Fibroblast of upper back skin (primary cell): Measurements from ENCODE around the gene RABGAP1L.
A peak's percentile ranks its signal among the peaks of the same experiment; 100 is the strongest.
"Not testable (repeated sequence)": the region's sequence is repeated elsewhere in the genome, so short reads cannot be mapped to it uniquely, and the experiment has no call there.

Source experiments
- DNase-seq: peaks from one replicate; pipeline ENCODE4 v3.0.0-alpha.2; 2013

RABGAP1L gene

DNA sequence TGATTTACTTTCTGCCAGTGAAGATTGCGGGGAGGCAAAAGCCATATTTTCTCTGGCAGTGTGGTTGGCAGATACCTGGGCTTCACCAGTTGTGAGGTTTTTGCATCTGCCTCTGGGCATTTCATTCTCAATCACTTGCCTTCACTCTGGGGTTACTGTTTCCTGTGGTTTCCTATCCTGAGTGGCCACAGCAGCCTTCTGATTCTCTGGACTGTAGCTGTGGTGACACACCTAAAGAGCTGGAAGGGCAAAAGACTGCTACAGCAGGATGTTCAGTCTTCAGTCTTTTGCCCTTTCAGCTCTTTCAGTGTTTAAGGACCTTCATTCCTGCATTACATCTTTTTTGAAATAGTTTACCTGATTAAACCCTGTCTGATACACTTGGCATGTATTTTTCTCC is 237.9 kb downstream of the RABGAP1L start:
- peak; percentile 1 for DNase-seq

DNA sequence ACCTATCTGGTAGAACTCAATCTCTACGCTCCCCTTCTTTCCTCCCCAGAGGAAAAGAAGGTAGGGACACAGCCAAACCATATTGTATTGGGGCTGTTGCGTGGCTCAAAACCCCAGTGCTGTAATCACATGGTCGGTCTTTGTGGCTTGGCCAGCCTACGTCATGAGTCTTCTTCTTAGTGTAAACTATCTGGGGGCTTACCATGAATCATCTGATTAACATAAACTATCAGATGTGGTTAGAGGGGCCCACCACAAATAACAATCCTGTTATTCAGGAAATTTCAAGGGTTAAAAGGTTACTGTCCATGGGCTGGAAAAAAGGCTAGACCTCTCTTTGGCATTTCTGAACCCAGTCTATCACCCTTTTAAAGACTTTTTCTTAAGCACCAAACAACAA is 238.9 kb downstream of the RABGAP1L start:
- peak; percentile 57 for DNase-seq

DNA sequence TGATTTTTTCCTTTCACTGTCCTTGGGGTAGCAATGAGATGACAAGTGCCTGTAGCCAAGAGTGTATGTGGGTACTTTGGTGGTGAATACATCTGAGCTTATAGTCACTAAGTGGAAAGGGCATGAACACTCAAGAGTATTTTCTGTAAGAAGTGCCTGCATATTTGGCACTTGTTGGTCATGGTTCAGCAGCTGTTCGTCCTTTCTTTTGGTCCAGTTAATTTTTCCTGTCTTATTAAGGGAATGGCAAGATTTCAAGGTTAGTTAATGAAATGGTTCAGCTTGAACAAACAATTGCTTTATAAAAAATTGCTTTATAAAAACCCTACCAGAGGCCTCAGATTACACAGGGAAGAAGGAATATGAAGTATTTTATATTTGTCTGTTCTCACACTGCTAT is 239.9 kb downstream of the RABGAP1L start:
- DNase-seq = no peak

DNA sequence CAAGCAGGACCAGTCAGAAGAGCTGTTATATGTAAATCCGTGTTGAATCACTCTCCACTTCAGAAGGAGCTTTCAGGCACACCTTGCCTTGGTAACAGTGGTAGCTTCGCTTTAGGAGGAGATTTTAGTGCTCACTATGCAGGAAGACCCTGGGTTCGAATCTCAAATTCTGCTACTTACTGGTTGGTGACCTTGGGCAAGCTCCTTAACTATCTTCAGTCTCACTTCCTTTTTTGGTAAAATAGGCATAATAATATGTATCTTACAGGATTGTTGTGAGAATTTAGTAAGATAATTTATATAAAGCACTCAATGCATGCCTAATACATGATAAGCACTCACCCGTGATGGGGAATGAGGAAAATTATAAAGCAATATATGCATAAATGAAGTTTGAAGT is 241.8 kb downstream of the RABGAP1L start:
- DNase-seq = no peak

DNA sequence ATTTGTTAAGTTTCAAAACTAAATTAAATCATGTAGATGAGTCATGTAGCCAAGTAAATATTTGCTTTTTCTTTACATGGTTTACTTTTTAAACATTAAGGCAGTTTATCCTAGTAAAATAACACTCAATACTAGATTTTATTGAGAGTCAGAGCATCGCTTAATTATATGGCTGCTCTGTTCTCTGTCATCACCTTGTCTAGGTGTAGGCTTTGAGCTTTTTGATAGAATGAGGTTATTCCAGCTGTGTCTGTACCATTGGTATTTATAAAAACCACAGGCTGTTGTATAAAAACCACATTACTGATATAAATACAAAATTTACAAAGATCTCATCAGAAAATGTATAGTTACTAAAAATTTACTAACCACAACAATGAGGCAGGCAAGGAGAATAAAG is 245.9 kb downstream of the RABGAP1L start:
- peak; percentile 12 for DNase-seq

DNA sequence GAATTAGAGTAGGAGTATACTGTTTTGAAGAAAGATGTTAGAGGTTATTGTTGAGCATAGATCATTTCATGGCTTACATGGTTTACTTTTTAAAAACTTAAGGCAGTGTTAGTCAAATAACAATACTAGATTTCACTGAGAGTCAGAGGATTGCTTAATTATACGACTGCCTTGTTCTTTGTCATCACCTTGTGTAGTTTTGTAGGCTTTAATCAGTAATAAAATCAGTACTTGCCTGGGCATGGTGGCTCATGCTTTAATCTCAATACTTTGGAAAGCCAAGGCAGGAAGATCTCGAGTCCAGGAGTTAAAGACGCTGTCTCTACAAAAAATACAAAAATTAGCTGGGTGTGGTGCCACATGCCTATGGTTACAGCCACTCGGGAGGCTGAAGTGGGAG is 247.1 kb downstream of the RABGAP1L start:
- no peak for DNase-seq

DNA sequence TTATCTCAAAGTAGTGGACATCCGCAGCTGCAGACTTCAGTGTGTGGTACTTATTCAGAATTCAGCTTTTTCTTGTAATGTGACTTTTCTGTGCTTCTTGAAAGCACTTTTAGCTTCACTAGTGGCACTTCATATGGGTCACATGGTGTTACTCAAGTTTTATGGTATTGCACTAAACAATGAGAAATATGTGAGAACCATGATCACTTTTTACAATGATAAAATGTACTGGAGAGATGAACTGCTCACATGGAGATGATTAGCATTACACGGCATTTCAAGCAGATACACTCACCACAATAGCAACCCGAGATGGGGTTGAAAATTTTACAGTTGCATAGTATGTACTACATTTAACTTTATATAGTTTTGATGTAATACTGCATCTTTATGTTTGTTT is 248.3 kb downstream of the RABGAP1L start:
- peak; percentile 43 for DNase-seq

DNA sequence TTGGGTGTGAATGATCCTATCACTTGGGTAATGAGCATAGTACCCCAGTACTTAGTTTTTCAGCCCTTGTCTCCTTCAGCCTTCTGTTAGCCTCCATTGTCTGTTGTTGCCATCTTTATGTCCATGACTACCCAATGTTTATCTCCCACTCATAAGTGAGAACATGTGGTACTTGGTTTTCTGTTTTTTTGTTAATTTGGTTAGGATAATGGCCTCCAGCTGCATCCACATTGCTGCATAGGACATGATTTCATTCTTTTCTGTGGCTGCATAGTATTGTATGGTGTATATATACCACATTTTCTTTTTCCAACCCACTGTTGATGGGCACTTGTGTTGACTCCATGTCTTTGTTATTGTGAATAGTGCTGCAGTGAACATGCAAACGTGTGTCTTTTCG is 248.8 kb downstream of the RABGAP1L start:
- DNase-seq = peak; percentile 31

DNA sequence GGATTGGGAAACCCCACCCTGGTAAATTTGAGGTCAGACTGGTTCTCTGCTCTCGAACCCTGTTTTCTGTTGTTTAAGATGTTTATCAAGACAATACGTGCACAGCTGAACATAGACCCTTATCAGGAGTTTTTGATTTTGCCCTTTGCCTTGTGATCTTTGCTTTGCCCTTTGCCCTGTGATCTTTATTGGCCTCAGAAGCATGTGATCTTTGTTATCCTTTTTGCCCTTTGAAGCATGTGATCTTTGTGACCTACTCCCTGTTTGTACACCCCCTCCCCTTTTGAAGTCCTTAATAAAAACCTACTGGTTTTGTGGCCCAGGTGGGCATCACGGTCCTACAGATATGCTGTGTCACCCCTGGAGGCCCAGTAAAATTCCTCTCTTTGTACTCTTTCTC is 250.5 kb downstream of the RABGAP1L start:
- DNase-seq = not testable (repeated sequence)

DNA sequence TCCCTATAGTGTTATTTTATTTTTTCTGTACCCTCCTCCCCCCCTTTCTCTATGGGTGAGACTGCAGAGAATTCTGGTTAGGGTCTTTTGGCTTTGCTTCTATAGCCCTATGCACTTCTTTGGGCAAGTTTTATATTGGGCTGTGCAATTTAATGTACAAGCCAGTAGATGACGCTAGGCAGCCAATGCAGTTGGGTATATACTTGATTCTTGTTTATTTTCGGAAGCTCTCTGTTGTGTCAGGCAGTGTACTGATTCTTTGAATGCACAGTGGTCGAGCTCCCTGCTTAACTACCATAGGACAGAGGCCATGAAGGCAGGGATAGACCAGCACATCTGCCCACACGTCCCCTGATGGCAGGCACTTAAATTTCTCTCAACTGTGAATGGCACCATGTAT is 254.3 kb downstream of the RABGAP1L start:
- DNase-seq = no peak

DNA sequence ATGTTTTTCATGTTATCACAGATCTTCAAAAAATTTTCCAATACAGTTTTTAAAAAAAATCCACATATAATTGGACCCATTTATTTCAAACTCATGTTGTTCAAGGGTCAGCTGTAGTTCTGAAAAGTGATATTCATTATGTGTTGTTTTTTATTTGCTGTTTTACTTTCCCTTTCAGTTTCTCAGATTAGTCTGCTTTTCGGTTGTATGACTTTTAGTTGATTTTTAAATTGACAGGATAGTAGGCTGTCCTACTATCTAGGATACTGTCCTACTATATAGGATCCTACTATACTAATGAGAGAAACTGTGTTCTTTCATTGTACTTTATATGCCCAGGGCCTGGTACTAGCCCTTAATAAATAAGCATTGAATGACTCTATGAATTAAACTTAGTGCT is 254.9 kb downstream of the RABGAP1L start:
- no peak for DNase-seq

DNA sequence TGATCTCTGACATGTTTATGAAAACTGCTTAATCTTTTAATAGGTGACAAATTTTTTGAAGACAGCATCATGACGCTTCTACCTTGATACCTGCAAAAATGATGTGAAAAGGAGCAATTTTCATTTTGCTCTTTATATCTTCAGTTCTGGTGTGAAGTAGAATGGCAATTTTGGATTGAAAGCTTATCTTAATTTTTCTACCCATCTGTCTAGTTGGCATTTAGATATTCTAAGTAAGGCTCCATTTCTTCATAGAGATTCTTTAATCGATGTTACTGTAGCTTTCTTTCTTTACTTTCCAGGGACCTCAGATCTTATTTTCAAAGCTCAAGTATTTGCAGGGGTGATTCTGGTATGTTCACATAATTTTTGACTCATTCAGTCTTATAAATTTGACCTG is 256.2 kb downstream of the RABGAP1L start:
- no peak for DNase-seq

DNA sequence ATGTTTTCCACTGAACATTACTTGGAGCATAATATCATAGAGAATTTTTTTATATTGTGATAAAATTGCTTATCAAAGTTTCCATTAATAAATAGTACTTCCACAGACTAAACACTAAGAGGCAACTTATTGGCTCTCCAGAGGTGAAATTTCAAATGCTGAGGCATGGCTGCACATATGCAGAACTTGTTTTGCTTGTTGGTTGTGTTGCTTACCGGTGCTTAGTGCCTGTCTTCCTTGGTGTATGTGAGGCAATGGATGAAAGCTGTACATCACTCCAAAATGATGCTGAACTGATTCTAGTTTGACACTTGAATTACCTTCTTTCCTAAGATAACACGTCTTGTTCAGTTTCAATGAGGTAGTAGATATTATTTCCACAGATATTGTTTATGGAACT is 258.6 kb downstream of the RABGAP1L start:
- no peak for DNase-seq

DNA sequence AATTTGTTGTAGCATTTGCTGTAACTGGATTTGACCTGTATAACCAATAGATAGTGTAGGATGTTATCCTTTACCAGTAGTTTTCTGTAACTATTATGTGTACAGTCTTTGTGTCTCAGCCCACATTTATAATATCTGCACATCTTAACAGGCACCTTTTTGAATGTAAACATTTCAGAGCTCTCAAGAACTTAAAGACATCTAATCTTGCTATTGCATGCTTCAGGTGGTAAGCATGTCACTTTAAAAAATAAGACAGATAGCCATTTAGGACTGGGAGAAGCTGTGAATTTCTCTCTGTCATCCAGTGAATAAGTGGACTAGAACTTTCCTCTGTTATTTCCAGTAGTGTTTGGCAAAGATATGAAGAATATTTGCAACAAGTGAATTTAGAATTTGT is 265.8 kb downstream of the RABGAP1L start:
- no peak for DNase-seq

DNA sequence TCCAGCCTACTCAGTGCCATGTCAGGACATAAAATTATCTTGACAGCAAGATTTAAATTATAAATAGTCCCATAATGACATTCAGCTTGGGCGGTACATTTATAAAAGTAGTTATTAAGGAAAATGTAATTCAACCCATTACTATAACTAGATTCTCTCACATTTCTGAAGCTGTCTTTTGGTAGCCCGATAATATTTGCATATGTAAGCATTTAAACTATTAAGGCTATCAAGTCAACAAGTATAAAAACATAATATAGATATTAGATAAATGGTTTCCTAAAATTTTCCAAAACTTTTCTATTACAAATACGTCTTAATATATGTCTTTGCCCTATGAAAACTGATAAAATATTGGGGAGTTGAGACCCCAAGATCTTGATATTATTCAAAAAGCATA is 266.8 kb downstream of the RABGAP1L start:
- no peak for DNase-seq

DNA sequence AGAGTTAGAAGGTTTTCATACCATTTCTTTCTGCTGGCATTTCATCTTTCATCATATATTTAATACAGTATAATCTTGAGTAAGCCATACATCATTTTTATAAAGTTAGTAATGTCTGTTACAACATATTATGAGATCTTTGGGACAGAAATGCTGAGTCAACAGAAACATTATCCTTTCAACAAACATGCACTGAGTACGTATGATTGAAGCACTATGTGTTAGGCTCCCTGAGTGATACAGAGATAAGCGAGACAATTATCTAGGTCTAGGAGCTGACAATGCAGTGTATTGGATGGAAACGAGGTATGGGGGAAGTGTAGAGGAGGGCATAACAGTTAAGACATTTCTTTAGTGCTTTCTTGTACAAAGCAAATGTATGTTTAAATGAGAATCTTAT is 268.7 kb downstream of the RABGAP1L start:
- peak; percentile 14 for DNase-seq

DNA sequence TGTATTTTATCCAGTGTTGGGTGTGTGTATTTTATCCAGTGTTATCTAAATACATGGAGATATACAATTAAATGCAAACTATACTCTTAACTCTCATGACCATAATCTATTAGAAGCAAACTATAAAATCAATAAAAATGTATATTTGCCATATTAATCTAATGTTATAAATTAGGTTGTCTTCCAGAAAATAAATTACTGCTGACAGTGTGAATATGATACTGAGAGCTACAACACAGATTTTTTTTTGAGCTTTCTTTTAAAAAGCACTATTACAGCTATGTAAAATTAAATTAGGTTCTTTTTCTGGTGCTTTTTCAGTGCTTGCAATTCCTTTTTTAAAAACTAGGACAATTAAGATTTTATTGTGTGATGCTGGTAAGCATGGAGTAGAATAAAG is 269.4 kb downstream of the RABGAP1L start:
- DNase-seq = no peak

DNA sequence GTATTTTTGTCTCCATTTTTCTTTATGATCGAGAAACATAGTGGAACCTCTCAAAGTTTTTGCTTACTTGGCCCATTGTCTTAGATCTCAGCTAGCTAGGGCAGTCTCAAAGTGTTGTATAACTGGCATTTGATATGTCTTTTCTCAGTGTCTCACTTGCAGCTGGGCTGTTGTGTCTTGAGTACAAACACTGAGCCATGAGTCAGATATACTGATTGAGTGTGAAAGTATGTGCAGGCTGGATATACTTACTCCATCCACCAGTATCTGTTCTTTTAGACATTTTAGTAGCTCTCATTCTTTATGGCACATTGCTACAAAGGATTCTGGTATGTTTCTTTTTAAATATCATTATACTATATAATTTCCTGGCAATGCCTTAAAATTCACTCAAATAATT is 274.1 kb downstream of the RABGAP1L start:
- DNase-seq = peak; percentile 55

DNA sequence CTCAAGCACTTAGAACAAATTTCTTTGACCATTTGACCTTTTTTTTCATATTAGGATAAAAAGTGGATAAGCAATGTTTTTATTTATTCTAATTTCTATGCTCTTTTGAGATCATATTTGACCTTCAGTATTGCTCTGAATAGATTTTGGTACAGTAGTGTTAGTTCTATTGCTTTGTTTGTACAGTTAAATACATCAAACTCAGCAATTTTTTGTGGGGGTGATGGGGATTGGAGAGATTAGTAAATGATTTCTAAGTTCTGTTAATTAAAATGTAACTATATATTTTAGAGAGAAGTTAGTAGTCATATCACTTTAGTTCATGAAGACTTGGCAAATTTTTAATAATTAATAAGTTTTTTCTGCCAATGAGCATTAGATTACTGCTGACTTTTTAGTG is 286.0 kb downstream of the RABGAP1L start:
- DNase-seq = no peak

DNA sequence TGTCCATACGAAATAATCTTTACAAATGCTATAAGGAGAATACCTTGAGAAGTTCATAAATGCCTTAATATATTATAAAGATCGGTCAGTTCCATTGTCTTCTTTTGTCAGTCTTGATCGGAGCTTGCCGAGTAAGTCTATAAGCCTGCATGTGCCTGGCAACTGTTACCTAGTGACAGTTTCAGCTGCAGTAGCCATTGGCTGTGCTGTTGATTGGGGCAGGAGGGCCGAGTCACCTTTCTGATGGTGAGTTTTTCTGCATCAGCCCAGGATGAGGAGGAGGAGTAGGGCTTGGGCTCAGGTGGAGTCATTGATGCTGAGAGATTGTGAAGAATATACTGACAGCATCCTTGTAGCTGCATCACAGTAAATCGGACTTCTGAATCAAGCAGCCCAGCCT is 286.5 kb downstream of the RABGAP1L start:
- no peak for DNase-seq

DNA sequence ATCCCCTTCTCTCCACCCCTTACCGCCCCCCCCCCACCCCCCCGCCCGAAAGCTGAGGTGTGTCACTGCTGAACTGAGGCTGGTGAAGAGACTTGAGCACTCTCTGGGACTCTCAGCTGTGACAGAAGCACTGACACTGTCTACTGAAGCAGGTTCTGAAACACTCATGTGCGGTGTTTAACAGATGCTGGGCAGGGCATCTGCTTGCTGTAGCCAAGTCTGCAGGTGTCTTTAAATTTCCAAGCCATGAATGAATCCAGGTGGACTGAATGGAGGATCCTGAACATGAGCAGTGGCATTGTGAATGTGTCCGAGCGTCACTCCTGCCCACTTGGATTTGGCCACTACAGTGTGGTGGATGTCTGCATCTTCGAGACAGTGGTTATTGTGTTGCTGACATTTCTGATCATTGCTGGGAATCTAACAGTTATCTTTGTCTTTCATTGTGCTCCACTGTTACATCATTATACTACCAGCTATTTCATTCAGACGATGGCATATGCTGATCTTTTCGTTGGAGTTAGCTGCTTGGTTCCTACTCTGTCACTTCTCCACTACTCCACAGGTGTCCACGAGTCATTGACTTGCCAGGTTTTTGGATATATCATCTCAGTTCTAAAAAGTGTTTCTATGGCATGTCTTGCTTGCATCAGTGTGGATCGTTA is 288.7 kb downstream of the RABGAP1L start, which contains the start of gene GPR52:
Gene GPR52, plus strand, starts transcription at position 99 of the 665 bp plus-strand sequence. Its CDS starts 148 bp downstream, at position 247.
- DNase-seq = no peak

DNA sequence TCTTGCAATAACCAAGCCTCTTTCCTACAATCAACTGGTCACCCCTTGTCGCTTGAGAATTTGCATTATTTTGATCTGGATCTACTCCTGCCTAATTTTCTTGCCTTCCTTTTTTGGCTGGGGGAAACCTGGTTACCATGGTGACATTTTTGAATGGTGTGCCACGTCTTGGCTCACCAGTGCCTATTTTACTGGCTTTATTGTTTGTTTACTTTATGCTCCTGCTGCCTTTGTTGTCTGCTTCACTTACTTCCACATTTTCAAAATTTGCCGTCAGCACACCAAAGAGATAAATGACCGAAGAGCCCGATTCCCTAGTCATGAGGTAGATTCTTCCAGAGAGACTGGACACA is 289.2 kb downstream of the RABGAP1L start:
- DNase-seq = no peak

DNA sequence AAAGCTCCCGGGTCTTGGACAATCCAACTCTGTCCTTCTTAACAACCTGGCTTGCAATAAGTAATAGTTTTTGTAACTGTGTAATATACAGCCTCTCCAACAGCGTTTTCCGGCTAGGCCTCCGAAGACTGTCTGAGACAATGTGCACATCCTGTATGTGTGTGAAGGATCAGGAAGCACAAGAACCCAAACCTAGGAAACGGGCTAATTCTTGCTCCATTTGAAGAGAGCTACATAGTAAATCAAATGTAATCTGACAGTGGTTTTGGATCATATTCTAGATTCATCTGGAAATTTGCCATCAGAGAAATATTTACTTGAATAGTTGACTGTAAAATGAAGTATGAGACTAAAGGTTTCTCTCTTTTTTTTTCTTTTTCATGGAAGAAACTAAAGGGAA is 289.7 kb downstream of the RABGAP1L start:
- DNase-seq = peak; percentile 59

DNA sequence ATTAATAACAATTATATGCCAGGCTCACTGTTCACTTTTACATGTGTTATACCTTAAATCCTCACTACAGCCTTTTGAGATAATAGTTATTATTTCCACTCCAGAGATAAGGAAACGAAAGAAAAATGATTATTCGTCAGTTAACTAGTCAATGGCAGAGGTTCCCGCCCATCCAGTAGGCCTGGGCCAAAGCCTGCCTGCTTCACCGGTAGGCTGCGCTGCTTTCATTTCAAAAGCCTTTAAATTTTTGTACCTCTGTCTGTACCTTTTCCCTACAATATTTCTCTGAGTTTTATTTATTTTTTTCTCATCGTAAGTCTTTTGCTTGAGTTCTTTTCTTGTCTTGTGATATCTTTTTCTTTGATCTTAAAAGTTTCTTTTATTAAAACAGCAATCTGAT is 292.1 kb downstream of the RABGAP1L start:
- DNase-seq = no peak

DNA sequence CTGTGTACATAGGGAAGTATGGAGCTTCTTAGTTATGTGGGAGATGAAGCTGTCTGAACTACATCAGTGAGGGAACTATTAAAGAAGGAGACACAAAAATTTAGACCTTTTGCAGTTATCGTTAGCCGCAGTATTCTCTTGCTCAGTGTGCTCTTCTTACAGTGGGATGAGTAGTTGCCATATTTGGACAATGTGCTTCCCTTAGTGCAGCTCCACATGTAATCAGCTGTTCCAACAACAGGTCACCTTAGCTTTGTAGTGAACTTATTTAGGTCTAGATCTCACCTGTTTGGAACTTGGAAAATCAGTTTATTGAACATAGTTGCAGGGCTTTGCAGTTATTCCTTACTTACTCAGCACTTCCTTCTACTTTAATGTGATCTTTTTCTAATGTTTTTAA is 306.5 kb downstream of the RABGAP1L start:
- DNase-seq = no peak

DNA sequence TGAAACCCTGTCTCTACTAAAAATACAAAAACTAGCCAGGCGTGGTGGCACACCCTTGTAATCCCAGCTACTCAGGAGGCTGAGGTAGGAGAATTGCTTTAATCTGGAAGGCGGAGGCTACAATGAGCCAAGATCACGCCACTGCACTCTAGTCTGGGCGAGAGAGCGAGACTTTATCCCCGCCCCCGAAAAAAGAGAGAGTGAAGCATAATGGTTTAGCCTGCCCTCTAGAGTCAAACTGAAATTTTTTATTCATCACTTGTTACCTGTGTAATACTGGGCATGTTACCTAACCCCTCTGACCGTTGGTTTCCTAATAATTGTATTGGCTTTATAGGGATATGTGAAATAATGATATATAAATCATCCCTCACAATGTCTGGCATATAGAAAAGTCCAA is 307.3 kb downstream of the RABGAP1L start:
- no peak for DNase-seq
